22Rv1 (cell line): Measurements from ENCODE around the gene AMPH.

ENCODE experiments used
- ZFX ChIP-seq: fragments of 450-650 bp; IDR thresholded peaks from 2 replicates; pipeline ENCODE4 v1.6.1; 2017; ENCODE audit warnings: antibody characterized with exemption, borderline replicate concordance
- TF ChIP-seq, protein P1 (sequence below): fragments of 450-650 bp; IDR thresholded peaks from 2 replicates; pipeline ENCODE4 v1.5.1; 2017; ENCODE audit warnings: mild to moderate bottlenecking

DNA sequence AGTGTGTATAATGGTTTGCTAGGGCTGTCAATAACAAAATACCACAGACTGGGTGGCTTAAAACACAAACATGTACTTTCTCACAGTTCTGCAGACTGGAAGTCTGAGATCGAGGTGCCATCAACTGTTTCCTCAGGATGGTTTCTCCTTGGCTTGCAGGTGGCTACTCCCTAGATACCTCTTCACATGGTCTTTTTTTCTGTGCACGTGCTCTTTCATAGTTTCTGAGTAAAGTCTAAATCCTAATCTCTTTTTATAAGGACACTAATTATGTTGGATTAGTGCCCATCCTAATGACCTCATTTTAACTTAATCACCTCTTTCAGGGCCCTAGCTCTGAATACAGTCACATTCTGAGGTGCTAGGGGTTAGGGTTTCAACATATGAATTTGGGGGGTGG lies 65.9 kb downstream of the AMPH start:
- TF ChIP-seq, protein P1, sequence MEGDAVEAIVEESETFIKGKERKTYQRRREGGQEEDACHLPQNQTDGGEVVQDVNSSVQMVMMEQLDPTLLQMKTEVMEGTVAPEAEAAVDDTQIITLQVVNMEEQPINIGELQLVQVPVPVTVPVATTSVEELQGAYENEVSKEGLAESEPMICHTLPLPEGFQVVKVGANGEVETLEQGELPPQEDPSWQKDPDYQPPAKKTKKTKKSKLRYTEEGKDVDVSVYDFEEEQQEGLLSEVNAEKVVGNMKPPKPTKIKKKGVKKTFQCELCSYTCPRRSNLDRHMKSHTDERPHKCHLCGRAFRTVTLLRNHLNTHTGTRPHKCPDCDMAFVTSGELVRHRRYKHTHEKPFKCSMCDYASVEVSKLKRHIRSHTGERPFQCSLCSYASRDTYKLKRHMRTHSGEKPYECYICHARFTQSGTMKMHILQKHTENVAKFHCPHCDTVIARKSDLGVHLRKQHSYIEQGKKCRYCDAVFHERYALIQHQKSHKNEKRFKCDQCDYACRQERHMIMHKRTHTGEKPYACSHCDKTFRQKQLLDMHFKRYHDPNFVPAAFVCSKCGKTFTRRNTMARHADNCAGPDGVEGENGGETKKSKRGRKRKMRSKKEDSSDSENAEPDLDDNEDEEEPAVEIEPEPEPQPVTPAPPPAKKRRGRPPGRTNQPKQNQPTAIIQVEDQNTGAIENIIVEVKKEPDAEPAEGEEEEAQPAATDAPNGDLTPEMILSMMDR: no peak
- no peak for TF ChIP-seq ZFX
